ENCODE measurements around the gene SLC29A1.

The SLC29A1 gene

DNA sequence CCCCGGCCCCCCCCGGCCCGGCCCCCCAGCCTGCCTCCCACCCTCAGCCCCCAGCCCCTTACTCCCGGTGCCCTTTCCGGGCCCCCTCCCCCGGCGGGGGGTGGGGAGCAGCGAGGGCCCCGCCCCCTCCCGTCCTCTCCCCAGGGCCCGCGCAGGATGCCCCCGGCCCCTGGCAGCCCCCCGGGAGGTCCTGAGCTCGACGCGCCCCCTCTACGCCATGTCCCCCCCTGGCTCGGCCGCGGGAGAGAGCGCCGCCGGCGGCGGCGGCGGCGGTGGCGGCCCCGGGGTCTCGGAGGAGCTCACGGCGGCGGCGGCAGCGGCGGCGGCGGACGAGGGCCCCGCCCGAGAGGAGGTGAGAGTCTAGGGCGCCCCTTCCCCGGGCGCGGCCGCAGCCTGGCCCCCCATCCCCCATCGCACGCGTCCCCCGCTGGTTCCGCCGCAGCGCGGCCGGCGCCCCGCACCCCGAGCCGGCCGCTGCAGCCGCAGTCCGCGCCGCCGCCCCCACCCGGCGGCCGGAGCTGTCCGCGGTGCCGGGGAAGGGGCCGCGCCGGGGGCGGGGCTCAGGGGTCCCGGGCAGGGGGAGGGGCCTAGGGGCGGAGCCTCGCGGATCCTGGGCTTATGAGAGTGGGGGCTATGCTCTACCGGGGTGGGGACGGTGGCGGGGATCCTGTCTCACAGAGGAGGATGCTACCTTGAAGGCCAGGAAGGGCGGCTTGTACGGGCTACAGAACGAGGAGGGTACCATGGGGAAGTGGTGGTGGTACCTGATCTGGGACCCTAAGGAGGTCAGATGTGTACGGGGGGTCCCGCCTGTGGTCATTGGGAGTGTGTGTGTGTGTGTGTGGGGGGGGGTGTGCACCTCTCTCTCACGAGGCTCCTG is 47.4 kb downstream of the SLC29A1 start:
- no peak for DNase-seq

- no peak for DNase-seq
Observed at GRCh38 chr6:44271406-44271723, 48.0 kb downstream of the SLC29A1 start.

DNA sequence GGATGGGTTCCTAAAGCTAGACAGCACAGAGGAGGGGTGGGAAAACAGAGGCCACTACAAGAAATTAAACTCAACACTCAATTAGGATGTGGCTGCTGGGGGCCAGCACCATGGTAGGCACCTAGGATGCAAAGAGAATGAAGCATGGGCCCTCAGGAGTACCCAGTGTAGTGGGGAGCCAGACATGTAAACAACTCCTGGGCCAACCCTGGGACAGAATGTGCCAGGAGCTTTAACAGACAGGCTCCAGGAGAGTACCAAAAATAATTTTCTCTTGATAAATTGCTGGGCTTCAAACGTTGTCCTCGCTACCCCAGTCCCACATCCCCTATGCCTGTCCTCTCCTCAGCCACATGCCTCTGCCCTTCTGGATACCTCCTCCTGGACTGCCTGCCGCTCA is 48.5 kb downstream of the SLC29A1 start:
- no peak for DNase-seq

DNA sequence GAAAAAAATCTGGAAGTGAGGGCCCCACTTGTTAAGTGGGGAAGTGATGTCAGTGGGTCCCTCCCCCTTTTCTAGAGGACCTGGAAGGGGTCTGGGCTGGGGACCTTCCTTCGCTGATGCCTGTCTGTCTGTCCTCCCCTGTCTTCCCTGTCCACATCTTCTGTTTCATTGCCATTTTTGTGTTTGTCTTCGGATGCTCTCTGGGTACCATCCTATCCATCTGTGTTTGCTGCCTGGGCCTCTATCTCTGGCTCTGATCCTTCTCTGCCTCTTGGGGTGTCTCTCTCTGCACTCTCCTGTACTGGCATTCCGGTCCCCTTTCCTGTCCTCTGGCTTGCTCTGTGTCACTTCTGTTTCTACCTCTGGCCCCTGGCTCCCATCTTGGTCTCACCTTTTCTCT is 49.1 kb downstream of the SLC29A1 start:
- DNase-seq = no peak

DNA sequence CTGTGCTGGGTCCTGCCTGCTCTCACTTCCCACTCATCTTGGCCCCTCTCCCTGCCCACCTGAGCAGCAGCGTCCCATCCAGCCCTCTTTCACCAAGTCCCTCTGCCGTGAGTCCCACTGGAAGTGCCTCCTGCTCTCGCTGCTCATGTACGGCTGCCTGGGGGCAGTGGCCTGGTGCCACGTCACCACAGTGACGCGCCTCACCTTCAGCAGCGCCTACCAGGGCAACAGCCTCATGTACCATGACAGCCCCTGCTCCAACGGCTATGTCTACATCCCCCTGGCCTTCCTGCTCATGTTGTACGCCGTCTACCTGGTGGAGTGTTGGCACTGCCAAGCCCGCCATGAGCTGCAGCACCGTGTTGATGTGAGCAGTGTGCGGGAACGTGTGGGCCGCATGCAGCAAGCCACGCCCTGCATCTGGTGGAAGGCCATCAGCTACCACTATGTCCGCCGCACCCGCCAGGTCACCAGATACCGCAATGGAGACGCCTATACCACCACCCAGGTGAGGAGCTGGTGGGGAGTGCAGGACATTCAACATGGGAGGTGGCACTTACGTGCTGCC is 49.7 kb downstream of the SLC29A1 start:
- no peak for DNase-seq

DNA sequence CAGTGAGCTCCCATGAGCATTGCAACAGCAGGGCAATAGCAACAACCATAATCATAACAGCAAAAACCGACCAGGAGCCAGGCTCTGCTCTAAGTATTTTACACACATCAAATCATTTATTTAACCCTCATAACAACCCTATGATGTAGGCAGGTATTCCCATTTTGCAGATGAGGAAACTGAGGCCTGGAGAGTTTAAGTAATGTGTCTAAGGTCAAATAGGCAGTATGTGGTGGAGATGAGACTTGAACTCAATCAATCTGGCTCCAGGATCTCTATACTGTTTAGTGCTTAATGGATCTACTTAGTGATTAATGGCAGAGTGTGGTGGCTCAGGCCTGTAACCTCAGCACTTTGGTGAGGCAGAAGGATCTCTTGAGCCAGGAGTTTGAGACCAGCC is 50.2 kb downstream of the SLC29A1 start:
- no peak for DNase-seq

GRCh38 chr6:44275271-44275748 is 51.9 kb downstream of the SLC29A1 start:
- no peak for DNase-seq

DNA sequence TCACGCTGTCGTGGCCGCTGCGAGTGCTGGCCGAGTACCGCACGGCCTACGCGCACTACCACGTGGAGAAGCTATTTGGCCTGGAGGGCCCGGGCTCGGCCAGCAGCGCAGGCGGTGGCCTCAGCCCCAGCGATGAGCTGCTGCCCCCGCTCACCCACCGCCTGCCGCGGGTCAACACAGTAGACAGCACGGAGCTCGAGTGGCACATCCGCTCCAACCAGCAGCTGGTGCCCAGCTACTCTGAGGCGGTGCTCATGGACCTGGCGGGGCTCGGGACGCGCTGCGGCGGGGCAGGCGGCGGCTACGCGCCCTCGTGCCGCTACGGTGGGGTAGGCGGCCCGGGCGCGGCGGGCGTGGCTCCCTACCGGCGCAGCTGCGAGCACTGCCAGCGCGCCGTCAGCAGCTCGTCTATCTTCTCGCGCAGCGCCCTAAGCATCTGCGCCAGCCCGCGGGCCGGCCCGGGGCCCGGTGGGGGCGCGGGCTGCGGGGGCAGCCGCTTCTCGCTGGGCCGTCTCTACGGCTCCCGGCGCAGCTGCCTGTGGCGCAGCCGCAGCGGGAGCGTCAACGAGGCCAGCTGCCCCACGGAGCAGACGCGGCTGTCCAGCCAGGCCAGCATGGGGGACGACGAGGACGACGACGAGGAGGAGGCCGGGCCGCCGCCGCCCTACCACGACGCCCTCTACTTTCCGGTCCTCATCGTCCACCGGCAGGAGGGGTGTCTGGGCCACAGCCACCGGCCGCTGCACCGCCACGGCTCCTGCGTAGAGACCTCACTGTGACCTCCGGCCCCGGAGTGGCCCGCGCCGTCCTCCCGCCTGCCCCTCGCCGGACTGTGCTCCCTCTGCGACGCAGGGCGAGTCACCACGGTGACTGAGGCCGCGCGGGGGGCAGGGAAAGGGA is 52.6 kb downstream of the SLC29A1 start:
- DNase-seq = no peak

- no peak for DNase-seq
Observed at GRCh38 chr6:44276667-44277640, 53.6 kb downstream of the SLC29A1 start.

DNA sequence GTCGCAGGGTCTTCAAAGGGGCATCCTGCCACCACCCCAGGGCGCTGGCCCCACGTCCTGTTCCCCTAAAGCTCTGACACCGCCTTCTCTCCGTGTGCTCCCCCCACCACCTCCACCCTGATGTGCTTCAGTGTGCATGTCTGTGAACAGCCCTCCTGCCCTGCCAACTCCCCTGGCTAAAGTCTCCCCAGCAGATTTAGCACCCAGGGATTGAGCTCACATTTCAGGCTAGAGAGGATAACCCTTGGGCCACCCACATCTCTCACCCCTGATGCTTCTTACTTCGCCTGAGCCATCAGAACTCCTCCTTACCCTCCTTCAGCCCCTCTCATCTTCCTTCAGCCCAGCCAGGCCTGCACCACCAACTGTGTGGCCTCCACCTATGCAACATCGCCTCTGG is 54.4 kb downstream of the SLC29A1 start:
- DNase-seq = no peak

DNA sequence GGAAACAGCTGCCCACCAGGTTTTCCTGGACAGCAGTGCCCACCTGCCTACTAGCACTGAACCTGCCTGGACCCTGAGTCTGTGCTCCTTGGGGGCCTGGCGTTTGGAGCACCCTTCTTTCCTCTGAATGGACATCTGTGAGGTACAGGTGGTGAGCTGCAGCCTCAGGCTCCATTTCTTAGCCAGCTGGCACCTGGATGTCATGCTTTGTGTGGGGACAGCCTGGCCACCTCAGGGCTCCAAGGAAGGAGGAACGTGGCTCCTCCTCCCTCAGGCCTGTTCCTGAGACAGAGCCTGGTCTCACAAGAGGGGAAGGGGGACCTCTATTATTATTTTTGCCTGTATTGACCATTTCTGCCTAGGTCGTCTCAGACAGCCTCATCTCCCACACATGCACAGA is 54.9 kb downstream of the SLC29A1 start:
- no peak for DNase-seq

- no peak for DNase-seq
Observed at GRCh38 chr6:44278774-44279697, 55.6 kb downstream of the SLC29A1 start.

All from NK-92 treated with Interleukin-12 subunit alpha and Interleukin-12 subunit beta, amount 100 ng/mL, for 24 hours (cell line).